Activated CD4-positive, alpha-beta T cell treated with anti-CD3 and anti-CD28 coated beads, Interleukin-2, amount 10 ng/mL, durations not matched to agents 24 days and 14 days (primary cell): Measurements from ENCODE around the gene CNOT3. TPM values are rescaled to one million over a fixed set of nuclear protein-coding genes. Genes with fewer than 3 reads are reported as not detected.
"Not testable (repeated sequence)": the region's sequence is repeated elsewhere in the genome, so short reads cannot be mapped to it uniquely, and the experiment has no call there.

Experiments
- DNase-seq: peaks from one replicate; pipeline ENCODE4 v3.0.0; 2022
- H3K27ac Mint-ChIP-seq: one replicate; pipeline ENCODE4 v1.8.0; 2022; ENCODE audit warnings: mild to moderate bottlenecking, mixed read lengths
- H3K27me3 Mint-ChIP-seq: one replicate; pipeline ENCODE4 v1.8.0; 2022; ENCODE audit warnings: mixed read lengths
- H3K36me3 Mint-ChIP-seq: one replicate; pipeline ENCODE4 v1.8.0; 2022; ENCODE audit warnings: low read depth, mild to moderate bottlenecking, mixed read lengths
- H3K4me1 Mint-ChIP-seq: one replicate; pipeline ENCODE4 v1.8.0; 2021; ENCODE audit warnings: mixed read lengths
- H3K4me3 Mint-ChIP-seq: one replicate; pipeline ENCODE4 v1.8.0; 2022; ENCODE audit warnings: mild to moderate bottlenecking, moderate library complexity, mixed read lengths
- H3K9me3 Mint-ChIP-seq: one replicate; pipeline ENCODE4 v1.8.0; 2021; ENCODE audit warnings: mixed read lengths
- intact Hi-C: fragments of 100-400 bp; cut with micrococcal nuclease; formaldehyde crosslinking; loops from one replicate; pipeline ENCODE4 v1.15.1; 2023
- total RNA-seq: library from RNA; stranded (reverse); gene quantifications from 2 replicates; pipeline ENCODE4 v1.2.3, GENCODE V29; 2022

Gene CNOT3
- total RNA-seq, 1 donor from 2014 or later, result 64.5 TPM

DNA sequence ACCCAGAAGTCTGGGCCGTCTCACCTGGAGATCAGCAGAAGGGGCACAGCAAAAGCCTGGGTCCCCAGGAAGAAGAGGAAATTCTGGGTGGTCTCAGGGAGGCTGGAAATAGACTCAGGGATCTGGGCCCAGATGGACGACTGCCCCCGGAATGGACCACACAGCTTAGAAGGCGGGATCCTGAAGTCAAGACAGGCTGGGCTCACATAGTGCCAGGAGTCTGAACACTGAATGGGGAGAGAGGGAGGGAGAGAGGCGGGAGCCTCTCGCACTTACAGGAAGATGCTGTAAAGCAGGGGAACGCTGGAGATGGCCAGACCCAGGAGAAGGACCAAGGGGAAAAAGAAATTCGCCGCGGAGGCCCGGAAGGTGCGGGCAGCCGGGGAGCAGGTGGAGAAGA is 23.3 kb downstream of the CNOT3 start:
- Mint-ChIP-seq H3K27me3 (no peaks in the 10 kb centered on the region), H3K9me3 (no peaks in the 10 kb centered on the region), H3K4me3 (peak overlapping the region; percentile 91), H3K4me1 (peaks cover 45% of the 10 kb centered on the region), H3K36me3 (peaks cover 19% of the 10 kb centered on the region), H3K27ac (peak overlapping the region; percentile 99)
- intact Hi-C loops, result loop anchor here (5.0 kb wide), 2 partner anchors 286 to 294 kb away; partner anchors contain the start of genes LENG8 and MYADM
- DNase-seq, result no peak

DNA sequence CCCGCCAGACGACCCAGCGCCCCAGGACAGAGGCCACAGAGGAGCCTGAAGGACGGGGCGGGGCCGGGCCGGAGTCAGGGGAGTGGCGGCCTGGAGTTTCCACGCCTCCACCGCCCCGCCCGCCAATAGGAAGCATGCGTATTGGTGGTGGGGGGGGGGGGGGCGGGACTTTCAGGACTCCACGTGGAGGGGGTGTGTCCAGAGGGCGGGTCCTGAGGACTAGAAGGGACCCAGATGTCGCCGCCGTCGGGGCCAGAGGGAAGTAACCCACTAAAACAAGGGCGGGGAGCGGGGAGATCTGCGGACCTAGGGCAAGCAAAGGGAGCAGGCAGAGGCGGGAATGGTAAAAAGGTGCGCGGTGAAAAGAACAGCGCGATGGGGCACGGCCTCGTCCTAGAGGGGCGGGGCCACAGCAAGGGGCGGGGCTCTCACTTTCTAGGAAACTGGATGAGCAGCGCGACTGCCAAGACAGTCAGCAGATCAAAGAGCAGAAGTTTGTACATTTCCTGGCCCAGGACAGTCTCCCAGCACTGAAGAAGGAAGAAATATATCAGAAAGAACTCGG is 24.8 kb downstream of the CNOT3 start:
- Mint-ChIP-seq H3K9me3 (no peaks in the 10 kb centered on the region), H3K4me3 (peak overlapping the region; percentile 95), H3K27ac (peak overlapping the region; percentile 83), H3K4me1 (peaks cover 41% of the 10 kb centered on the region), H3K36me3 (peaks cover 9% of the 10 kb centered on the region), H3K27me3 (no peaks in the 10 kb centered on the region)
- intact Hi-C loops, result loop anchor here (5.0 kb wide), 2 partner anchors 285 to 295 kb away; partner anchors contain the start of genes LENG8 and MYADM
- DNase-seq, result peak; percentile 95

- no peaks in the 10 kb centered on the region for H3K27me3 Mint-ChIP-seq
- intact Hi-C loops, result loop anchor here (5.0 kb wide), 2 partner anchors 284 to 296 kb away; partner anchors contain the start of genes LENG8 and MYADM
- no peaks in the 10 kb centered on the region for H3K9me3 Mint-ChIP-seq
- DNase-seq, result no peak
- H3K4me3 Mint-ChIP-seq, result peak overlapping the region; percentile 95
- H3K36me3 Mint-ChIP-seq, result peaks cover 9% of the 10 kb centered on the region
- H3K27ac Mint-ChIP-seq, result peak overlapping the region; percentile 42
- H3K4me1 Mint-ChIP-seq, result peaks cover 41% of the 10 kb centered on the region
These were observed 25.3 kb downstream of the CNOT3 start for GRCh38 chr19:54162884-54163283.

GRCh38 chr19:54164369-54165068 is 27.0 kb downstream of the CNOT3 start:
- H3K27me3 Mint-ChIP-seq, result no peaks in the 10 kb centered on the region
- H3K9me3 Mint-ChIP-seq, result no peaks in the 10 kb centered on the region

GRCh38 chr19:54165222-54165621 is 27.7 kb downstream of the CNOT3 start:
- H3K36me3 Mint-ChIP-seq, result no peaks in the 10 kb centered on the region
- H3K27me3 Mint-ChIP-seq, result no peaks in the 10 kb centered on the region
- H3K4me3 Mint-ChIP-seq, result no peak overlapping the region
- intact Hi-C loops, result no loop called here
- H3K27ac Mint-ChIP-seq, result no peak overlapping the region
- H3K9me3 Mint-ChIP-seq, result no peaks in the 10 kb centered on the region
- peaks cover 35% of the 10 kb centered on the region for H3K4me1 Mint-ChIP-seq
- DNase-seq, result no peak

More at GRCh38 chr19:54164369-54165068, 27.0 kb downstream of the CNOT3 start:
- H3K27ac Mint-ChIP-seq, result peak overlapping the region; percentile 10
- H3K36me3 Mint-ChIP-seq, result peaks cover 2% of the 10 kb centered on the region
- H3K4me3 Mint-ChIP-seq, result peak overlapping the region; percentile 95
- peaks cover 39% of the 10 kb centered on the region for H3K4me1 Mint-ChIP-seq
- intact Hi-C loops, result loop anchor here (5.0 kb wide), 2 partner anchors 283 to 297 kb away; partner anchors contain the start of genes LENG8 and MYADM
- DNase-seq, result peak; percentile 96

GRCh38 chr19:54168174-54168917 is 30.8 kb downstream of the CNOT3 start:
- DNase-seq, result peak; percentile 97
- Mint-ChIP-seq H3K9me3 (no peaks in the 10 kb centered on the region), H3K36me3 (no peaks in the 10 kb centered on the region), H3K27me3 (no peaks in the 10 kb centered on the region), H3K4me3 (peak overlapping the region; percentile 28), H3K4me1 (peaks cover 14% of the 10 kb centered on the region), H3K27ac (no peak overlapping the region)
- intact Hi-C loops, result loop anchor here (1.0 kb wide), 2 partner anchors 63 to 98 kb away; no protein-coding TSS in a partner anchor

GRCh38 chr19:54169149-54169740 is 31.7 kb downstream of the CNOT3 start:
- no peak overlapping the region for H3K27ac Mint-ChIP-seq
- H3K27me3 Mint-ChIP-seq, result no peaks in the 10 kb centered on the region
- H3K9me3 Mint-ChIP-seq, result no peaks in the 10 kb centered on the region
- no peak overlapping the region for H3K4me3 Mint-ChIP-seq
- no peak for DNase-seq
- H3K4me1 Mint-ChIP-seq, result peaks cover 12% of the 10 kb centered on the region
- no peaks in the 10 kb centered on the region for H3K36me3 Mint-ChIP-seq
- intact Hi-C loops, result no loop called here

DNA sequence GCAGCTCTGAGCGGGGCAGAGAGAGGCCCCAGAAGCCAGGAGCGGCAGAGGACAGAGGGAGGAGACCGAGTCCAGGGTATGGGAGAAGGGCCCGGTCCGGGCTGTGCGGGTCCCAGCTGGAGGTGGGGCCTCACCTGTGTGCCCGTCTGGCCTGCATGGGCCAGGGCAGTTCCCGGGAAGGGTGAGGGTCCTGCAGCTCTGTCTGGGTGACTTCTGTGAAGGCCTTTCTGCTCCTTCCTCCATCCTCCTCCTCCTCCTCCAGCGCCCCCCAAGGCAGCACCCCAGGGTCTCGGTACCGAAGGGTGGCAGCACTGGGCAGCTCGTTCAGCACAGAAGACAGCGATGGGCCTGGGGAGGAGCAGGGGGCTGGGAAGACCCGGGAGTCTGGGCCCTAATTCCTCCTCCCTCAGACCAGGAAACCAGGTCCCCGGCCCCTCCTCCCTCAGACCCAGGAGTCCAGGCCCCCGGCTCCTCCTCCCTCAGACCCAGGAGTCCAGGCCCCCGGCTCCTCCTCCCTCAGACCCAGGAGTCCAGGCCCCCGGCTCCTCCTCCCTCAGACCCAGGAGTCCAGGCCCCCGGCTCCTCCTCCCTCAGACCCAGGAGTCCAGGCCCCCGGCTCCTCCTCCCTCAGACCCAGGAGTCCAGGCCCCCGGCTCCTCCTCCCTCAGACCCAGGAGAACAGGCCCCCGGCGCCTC is 34.3 kb downstream of the CNOT3 start:
- intact Hi-C loops, H3K9me3 Mint-ChIP-seq, H3K4me3 Mint-ChIP-seq, H3K27me3 Mint-ChIP-seq, H3K4me1 Mint-ChIP-seq, DNase-seq, H3K27ac Mint-ChIP-seq: not testable (repeated sequence)
- peaks cover 11% of the 10 kb centered on the region for H3K36me3 Mint-ChIP-seq

GRCh38 chr19:54172471-54173358 is 35.2 kb downstream of the CNOT3 start, which contains the start of gene TMC4:
Gene TMC4, minus strand, starts transcription at chr19:54173160. Its CDS starts 43 bp downstream, at chr19:54173117.
- H3K27ac Mint-ChIP-seq, result no peak within 1 kb of the TSS
- no peaks in the 10 kb centered on the region for H3K27me3 Mint-ChIP-seq
- peaks cover 6% of the 10 kb centered on the region for H3K4me1 Mint-ChIP-seq
- no peak for DNase-seq
- no peaks in the 10 kb centered on the region for H3K9me3 Mint-ChIP-seq
- H3K4me3 Mint-ChIP-seq, result no peak within 1 kb of the TSS
- intact Hi-C loops, result no loop called here
- peaks cover 11% of the 10 kb centered on the region for H3K36me3 Mint-ChIP-seq

DNA sequence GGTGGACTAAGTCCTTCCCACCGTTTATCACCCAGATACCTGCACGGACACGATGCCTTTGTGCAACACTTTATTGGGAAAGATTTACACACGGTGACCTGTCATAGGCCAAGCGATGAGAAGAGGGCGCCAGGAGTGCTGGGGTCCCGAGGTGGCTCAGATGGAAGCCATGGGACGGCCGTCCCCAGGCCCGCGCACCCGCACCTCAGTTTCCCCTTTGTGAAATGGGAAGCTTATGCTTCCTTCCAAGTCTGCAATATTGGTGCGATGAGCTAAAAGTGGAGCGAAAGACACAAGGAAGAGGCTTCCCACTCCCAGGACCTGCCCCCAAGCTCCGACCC is 35.8 kb downstream of the CNOT3 start:
- H3K27me3 Mint-ChIP-seq, result no peaks in the 10 kb centered on the region
- H3K4me3 Mint-ChIP-seq, result no peak overlapping the region
- DNase-seq, result no peak
- intact Hi-C loops, result no loop called here
- no peaks in the 10 kb centered on the region for H3K9me3 Mint-ChIP-seq
- no peak overlapping the region for H3K27ac Mint-ChIP-seq
- peaks cover 1% of the 10 kb centered on the region for H3K4me1 Mint-ChIP-seq
- H3K36me3 Mint-ChIP-seq, result peaks cover 16% of the 10 kb centered on the region

GRCh38 chr19:54173951-54174834 is 36.6 kb downstream of the CNOT3 start:
- intact Hi-C loops, result no loop called here
- Mint-ChIP-seq H3K27me3 (no peaks in the 10 kb centered on the region), H3K9me3 (no peaks in the 10 kb centered on the region), H3K4me3 (no peak overlapping the region), H3K27ac (no peak overlapping the region), H3K36me3 (peaks cover 21% of the 10 kb centered on the region), H3K4me1 (no peaks in the 10 kb centered on the region)
- DNase-seq, result no peak
